ENCODE results near the gene RIMS1.

RIMS1 gene

GRCh38 chr6:72212686-72213085 lies 326.3 kb downstream of the RIMS1 start:
- TF ChIP-seq CTCF (IDR thresholded peaks at IDR 0.05): no peak

- TF ChIP-seq CTCF (IDR thresholded peaks at IDR 0.05): no peak
Measured at GRCh38 chr6:72213654-72214053, 327.3 kb downstream of the RIMS1 start.

GRCh38 chr6:72216222-72217068 lies 330.1 kb downstream of the RIMS1 start:
- no peak for TF ChIP-seq CTCF (IDR thresholded peaks at IDR 0.05)

- no peak for TF ChIP-seq CTCF (IDR thresholded peaks at IDR 0.05)
Measured at GRCh38 chr6:72217626-72218025, 331.3 kb downstream of the RIMS1 start.

- 0 out of 2 replicates have a peak, but pooled peaks have one; percentile 37 for TF ChIP-seq CTCF (IDR thresholded peaks at IDR 0.05)
Measured at GRCh38 chr6:72218125-72218524, 331.8 kb downstream of the RIMS1 start.

GRCh38 chr6:72219536-72219935 lies 333.2 kb downstream of the RIMS1 start:
- TF ChIP-seq CTCF (IDR thresholded peaks at IDR 0.05): no peak

DNA sequence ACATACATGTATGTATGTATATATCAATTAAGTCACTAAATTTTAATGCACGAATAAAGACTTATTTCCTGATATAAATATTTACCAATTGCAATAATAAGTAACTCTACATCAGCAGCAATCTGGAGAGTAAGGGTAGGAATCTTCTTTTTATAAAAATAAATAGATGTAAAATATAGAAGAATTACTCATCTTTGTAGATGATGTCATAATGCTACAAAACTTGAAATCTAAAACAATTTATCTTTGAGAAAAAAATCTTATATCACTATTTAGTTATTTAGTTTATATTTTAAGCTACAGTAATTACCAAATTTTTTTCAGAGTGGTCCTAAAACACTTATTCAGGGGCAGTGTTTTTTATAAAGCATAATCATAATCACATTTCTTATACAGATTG lies 351.7 kb downstream of the RIMS1 start:
- TF ChIP-seq CTCF (IDR thresholded peaks at IDR 0.05): no peak
